HG02870 (cell line): Measurements from ENCODE around the gene MTCH1.

Experiments
- ATAC-seq: cut with Tn5 transposase; IDR thresholded peaks from one replicate; pipeline ENCODE4 v1.9.1; 2021; ENCODE audit warnings: mild to moderate bottlenecking, moderate library complexity; ENCODE audit not compliant: unreplicated experiment

Gene MTCH1, protein sequence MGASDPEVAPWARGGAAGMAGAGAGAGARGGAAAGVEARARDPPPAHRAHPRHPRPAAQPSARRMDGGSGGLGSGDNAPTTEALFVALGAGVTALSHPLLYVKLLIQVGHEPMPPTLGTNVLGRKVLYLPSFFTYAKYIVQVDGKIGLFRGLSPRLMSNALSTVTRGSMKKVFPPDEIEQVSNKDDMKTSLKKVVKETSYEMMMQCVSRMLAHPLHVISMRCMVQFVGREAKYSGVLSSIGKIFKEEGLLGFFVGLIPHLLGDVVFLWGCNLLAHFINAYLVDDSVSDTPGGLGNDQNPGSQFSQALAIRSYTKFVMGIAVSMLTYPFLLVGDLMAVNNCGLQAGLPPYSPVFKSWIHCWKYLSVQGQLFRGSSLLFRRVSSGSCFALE

DNA sequence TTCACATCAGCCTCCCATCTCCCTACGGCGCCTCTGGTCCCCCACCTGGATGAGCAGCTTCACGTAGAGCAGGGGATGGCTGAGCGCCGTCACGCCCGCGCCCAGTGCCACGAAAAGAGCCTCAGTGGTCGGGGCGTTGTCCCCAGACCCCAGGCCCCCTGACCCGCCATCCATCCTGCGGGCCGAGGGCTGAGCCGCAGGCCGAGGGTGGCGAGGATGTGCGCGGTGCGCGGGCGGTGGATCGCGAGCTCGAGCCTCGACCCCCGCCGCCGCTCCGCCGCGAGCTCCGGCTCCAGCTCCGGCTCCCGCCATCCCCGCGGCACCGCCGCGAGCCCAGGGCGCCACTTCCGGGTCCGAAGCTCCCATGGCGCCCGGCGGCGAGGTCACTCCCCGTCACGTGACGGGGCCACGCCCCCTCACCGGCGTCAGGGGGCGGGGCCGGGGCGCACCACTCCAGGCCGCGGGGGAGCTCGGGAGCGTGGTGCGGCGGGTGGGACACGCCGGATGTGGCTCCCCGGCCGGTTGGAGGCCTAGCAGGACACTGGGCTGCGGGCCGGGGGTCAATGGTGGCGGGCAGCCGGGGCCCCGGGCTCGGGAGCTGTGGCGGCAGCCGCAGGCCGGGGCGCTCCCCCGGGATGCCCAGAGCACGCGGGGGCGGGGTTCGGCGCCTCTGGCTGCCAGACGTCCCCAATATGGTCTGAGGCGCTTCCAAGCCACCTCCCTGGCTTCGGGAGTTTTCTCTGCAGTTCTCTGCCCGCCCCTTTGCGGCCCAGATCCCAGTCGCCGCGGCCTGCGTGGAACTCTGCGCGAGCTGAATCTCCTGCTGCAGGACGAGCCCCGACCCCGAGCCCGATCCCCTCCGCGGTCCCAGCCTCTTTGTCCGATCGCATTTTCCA, at the start of gene MTCH1:
Gene MTCH1, minus strand, starts transcription at position 389 of the 896 bp plus-strand sequence. Its CDS starts 23 bp downstream, at position 366.
- peak; percentile 76 for ATAC-seq

DNA sequence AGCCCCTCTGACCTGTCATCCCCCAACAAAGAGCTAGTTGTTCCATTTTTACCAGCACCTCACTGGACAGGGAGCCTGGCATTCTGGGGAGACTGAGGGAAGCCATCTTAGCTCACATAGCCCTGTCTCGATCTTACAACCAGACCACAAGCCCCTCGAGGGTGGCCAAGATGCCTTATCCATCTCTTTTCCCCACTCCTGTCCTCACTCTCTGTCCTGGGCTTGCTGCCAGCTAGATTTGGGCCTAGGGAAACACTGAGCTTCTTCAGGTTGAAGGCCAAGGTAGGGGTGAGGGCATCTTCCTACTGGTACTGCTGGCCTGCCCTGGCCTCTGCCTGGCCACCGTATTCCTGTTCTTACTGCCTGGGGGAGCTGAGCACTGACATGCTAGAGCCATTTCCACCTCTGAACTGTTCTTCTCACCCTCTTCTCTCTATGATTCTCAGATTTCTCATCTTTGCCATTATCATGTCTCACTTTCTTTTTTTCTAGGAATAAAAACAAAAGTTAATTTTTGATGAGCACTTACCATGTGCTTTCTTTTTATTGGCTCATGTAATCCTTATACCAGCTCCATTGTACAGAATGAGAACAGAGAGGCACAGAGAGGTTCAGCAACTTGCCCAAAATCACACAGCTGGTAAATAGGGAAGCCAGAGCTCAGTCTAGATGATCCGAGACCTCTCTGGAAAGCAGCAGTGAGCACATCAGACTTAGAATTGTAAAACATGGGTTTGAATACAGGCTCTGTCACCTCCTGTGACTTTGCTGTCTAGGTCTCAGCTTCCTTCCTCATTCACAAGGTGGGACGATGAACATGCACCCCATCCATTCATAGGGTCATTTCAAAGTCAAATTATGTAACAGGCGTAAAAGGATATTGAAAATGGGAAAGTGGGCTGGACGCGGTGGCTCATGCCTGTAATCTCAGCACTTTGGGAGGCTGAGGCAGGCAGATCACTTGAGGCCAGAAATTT, 48.1 kb upstream of the MTCH1 start:
- no peak for ATAC-seq

DNA sequence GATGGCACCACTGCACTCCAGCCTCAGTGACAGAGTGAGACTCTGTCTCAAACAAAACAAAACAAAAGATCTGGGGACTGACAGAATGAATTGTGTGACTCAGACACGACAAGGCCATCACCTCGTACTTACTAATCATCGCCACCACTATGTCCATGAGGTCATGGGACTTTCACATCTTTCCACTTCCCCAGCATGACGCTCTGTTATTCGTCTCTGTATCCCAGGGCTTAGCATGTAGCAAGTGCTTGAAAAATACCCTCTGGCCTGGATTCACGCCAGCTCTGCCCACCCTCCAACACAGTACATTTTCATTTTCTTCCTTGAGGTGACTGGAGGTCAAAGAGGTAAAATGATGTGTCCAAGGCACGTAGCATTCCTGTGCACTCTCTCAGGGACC, 47.3 kb upstream of the MTCH1 start:
- no peak for ATAC-seq

DNA sequence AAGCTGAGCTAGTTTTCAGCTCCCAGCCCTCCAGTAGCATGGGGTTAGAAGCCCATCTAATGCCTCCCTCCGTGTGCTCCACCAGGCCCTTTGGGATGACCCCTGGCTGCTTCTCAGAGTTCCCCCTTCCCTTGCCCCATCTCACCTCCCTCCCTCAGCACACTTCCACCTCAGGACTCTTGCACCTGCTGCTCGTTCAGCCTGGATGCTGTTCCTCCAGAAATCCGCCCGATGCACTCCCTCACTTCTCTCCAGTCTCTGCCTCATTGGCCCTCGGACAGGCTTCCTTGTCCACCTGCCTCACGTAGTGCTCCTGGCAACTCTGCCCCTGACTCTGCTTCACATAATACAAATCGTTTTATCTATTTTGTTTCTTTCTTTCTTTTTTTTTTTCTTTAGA, 46.2 kb upstream of the MTCH1 start:
- no peak for ATAC-seq

DNA sequence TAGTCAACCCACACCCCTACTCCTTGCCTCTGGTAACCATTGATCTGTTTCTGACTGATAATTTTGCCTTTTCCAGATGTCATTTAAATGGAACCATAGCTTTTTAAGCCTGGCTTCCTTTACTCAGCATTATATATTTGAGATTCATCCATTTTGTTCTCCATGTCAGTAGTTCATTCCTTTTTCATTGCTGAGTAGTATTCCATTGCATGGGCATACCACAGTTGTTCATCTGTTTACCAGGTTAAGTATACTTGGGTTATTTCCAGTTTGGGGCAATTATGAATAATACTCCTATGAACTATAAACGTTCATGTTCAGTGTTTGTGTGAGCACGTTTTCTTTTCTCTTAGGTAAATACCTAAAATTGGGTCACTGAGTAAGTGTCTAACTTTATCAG, 44.6 kb upstream of the MTCH1 start:
- ATAC-seq: no peak

DNA sequence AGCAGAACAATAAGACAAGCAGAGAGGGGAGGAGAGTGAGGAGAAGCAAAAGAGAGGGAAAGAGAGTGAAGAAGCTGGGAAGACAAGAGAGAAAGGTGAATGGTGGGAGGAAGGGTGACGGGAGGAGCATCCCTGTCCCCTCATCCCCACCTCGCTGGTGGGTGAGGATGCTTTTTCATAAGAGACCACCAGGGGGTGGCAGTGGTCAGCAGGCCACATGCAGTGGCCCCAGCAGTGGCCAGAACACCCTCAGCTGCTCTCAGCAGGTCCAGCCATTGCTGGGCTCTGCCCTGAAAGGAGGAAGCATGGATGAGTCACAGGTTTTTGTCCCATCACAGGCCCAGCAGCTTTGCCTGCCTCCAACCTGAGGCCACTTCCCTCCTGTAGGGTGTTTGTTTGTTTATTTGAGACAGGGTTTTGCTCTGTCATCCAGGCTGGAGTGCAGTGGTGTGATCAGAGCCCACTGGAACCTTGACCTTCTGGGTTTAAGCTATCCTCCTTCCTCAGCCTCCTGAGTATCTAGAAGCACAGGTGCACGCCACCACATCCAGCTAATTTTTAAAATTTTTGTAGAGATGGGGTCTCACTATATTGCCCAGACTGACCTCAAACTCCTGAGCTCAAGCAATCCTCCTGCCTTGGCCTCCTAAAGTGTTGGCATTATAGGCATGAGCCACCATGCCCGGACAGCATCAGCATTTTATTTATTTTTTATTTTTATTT, 43.4 kb upstream of the MTCH1 start:
- no peak for ATAC-seq

DNA sequence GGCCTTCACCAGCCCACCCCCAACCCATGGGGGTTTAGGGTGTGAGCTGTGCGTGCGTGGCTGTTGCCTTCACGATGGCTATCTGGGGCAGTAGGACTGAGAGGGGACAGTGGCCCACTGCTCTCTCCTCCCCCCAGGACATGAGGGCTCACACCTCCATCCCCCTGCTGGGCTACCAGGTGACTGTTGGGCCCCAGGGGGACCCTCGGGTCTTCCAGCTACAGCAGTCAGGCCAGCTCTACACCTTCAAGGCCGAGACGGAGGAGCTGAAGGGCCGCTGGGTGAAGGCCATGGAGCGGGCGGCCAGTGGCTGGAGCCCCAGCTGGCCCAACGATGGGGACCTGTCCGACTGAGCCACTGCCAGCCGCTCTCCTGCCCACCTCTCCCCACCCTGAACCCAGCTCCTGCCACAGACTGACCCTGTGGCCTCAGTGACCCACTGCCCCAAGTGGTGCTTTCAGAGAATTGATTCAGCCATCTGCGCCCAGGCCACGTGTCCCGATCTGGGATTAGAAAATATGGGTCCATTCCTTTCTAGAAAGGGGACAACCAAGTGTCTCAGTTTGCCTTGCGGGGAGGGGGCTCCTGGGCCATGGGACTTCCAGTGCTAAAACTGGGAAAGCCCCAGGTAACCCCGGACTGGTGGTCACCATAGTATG, 41.9 kb upstream of the MTCH1 start:
- no peak for ATAC-seq

DNA sequence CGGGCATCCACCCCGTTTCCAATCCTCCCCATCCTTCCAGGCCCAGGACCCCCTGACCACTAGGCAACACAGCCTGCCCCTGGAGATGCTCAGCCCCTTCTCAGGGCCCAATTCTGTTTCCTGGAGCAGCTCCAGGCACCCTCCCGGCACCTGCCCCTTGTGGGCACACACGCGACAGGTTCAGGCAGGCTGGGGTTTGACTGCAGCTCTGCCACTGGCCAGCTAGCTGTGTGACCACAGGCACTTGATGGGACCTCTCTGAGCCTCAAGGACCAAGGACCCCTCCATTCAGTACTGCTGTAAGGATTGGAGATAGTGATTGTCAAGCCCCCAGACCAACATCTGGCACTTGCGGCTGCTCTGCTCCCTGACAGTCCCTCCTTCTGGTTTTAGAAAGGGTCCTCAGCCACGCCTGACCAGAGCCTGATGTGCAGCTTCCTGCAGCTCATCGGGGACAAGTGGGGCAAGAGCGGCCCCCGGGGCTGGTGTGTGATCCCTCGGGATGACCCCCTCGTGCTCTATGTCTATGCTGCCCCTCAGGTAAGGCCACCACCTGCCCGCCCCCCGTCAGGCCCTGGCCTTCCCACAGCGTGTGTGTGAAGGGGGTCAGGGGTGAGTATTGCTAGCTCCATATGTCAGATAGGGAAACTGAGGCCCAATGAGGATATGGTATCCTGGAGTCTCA, 41.2 kb upstream of the MTCH1 start:
- ATAC-seq: no peak

DNA sequence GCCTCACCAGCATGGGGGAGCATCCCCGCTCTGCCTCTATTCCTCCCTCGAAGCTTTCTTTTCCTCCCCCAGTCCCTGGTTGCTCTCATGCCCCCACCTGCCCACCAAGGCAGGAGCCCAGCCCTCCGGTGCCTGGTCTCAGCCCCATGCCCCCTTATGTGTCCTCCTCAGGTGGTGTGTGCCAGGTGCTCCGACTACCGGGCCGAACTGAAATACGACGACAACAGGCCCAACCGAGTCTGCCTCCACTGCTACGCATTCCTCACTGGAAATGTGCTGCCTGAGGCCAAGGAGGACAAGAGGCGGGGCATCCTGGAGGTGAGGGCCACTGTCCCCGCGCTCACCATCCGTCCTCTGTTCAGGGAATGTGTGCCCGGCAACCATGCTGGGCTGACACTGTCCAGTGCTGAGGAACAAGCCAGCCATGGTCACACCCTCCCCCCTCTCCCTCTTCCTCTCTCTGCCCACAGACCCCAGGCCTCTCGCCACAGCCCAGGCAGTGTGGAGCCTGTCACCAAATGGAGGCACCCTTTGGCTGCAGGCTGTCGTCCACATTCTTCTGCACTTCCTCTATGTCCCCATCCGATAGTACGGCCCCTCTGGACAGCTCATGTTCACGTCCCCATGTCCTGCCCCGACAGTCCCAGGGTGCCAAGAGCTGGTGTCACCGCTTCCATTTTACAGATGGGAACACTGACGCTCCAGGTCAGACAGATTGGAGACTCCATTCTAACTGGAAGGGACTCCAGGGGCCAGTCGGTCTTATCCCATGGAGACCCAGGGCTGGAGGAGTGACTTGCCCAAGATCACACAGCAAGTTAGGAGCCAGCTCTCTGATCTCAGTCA, 39.8 kb upstream of the MTCH1 start:
- no peak for ATAC-seq

DNA sequence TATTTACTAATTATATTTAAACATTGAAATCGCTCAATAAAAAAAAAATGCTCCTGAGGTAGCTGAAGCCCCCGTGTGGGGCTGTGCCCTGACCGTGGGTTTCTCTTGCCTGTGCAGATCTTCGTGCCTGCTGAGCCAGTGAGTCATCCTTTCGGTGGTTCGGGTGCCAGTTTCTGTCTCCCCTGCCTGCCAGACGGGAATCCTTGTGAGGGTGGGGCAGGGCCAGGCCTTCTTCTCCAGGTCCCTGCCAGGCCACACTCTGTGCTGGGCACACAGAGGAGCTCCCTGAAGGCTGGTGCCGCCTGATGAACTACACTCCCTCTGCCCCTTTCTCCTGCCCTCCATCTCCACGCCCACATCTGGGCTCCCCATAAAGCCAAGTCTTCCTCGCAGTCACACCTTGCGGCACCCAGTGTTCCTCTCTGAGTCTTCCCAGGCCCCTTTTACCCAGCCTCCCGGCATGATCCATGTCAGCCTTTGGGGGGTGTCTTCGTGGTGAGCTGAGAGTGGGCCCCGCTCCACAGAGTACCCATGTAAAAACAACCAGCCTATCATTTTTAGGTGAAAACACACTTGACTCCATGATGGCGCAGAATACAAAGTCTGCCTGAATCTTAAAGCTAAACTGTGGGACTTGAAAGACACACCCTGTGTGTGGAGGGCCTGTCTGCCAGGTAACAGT, 38.8 kb upstream of the MTCH1 start:
- no peak for ATAC-seq

DNA sequence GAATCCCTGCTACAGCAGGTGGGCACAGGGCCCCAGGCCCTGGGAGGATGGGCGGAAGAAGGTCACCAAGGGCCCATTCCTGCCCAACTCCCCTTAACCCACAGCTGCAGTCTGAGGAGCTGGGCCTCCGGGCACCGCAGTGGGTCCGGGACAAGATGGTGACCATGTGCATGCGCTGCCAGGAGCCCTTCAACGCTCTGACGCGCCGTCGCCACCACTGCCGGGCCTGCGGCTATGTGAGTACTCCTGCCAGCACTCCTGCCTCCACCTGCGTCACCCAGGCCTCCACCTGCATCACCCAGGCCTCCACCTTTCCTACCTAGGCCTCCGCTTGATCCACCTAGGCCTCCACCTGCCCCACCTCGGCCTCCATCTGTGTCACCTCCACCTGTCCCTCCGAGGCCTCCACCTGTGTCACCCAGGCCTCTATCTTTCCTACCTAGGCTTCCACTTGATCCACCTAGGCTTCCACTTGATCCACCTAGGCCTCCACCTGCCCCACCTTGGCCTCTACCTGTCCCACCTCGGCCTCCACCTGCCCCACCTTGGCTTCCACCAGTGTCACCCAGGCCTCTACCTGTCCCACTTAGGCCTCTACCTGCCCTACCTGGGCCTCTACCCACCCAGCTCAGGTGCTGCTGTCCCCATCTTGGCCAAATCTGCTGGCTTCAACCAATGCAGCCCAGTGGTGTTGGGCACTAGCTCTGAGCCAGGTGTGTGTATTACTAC, 36.3 kb upstream of the MTCH1 start:
- ATAC-seq: no peak

DNA sequence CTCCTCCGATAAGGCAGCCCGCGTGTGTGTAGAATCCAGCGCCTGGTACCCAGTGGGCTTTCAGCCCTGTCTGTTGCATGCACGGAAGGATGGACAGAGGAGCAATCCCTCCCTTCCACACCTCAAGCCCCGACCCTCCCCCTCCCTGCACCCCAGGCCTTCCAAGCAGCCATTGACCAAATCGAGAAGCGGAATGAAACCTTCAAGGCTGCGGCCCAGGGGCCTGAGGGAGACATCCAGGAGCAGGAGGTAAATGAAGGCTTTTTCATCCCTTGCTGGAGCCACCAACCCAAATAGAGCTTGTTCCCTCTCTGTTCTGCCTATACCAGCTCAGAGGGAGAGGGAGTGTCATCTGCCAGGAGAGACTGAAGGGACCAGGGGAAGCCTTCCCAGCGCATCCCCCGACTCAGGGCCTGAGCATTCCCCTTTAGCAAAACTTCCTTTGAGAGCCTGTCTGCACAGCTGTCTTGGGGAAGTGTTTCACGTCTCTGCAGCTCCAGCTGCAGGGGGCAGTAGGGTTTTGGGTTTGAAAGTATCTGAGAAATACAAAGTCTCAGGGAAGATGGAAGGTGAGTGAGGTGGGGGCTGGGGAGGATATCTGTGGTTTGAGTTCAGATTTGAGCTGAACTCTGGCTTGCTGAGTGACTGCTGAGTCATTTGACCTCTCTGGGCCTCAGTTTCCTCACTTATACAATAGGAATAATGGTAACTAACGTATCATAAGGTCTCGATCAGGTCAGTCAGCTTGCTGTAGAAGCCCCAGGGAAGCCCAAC, 35.5 kb upstream of the MTCH1 start:
- no peak for ATAC-seq

DNA sequence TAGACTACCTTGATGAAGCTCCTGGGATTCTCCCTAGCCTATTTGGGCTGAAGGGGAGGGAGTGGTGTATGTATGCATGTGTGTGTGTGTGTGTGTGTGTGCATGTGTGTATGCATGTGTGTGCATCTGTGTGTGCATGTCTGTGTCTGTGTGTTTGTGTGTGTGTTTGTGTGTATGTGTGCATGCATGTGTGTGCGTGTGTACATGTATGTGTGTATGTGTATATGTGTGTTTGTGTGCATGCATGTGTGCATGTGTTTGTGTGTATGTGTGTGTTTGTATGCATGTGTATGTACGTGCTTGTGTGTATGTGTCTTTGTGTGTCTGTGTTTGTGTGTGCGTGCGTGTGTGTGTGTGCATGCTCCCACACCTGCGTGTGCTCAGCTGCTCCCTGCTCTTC, 34.8 kb upstream of the MTCH1 start:
- no peak for ATAC-seq

DNA sequence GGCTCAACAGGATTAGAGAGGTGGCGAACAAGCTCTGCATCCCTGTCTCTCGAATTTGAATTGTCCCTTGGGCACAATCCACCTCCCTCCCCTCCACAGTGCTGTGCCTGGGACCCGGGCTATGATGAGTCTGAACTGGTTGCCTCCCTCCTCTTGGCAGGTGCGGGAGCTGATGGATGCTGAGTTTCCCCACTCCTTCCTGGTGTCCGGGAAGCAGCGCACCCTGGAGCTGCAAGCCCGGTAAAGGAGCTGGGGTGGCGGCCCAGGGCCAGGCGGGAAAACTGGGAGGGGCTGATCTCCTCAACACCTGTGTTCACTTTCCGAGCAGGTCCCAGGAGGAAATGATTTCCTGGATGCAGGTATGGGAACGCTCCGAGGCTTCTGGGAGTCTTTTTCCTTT, 34.4 kb upstream of the MTCH1 start:
- no peak for ATAC-seq

DNA sequence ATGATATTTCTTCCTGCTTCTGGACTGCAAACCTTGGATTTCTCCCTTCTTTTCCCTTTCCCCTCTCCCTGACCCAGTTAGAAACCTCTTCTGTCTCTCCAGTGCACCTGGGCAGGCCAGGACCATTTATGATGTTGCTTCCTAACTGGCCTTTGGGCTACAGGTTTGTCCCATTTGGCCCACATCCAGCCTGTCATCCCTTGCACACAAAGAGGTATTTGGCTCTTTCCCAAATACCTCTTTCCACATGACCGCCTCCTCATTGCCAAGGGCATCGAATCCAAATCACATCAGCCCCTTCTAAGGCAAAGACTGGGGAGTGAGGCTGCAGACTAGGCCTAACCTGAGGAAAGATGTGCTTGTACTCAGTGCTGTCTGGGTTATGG, 33.1 kb upstream of the MTCH1 start:
- ATAC-seq: no peak
